ENCODE measurements around the gene DHRS11.

GRCh38 chr17:36650096-36650775 lies 58.6 kb downstream of the DHRS11 start:
- TF ChIP-seq CTCF (IDR thresholded peaks at IDR 0.05 in 2 of 3, conservative IDR thresholded peaks at IDR 0.05 in 1 of 3; ENCODE audit: control insufficient read depth in 2 of 3, extremely low read depth in 1 of 3, insufficient read depth in 1 of 3, low read depth in 3 of 3, low read length in 3 of 3): no peak
- TF ChIP-seq NR2C2 (IDR thresholded peaks at IDR 0.05; ENCODE audit: borderline replicate concordance, control insufficient read depth, insufficient read length, low read depth): no peak
- TF ChIP-seq PAX8 (IDR thresholded peaks at IDR 0.05): no peak
- no peak for TF ChIP-seq IRF3 (IDR thresholded peaks at IDR 0.05)
- no peak for TF ChIP-seq USF2 (IDR thresholded peaks at IDR 0.05; ENCODE audit: borderline replicate concordance, low read depth, low read length)
- TF ChIP-seq RFX5 (IDR thresholded peaks at IDR 0.05; ENCODE audit: low read depth, low read length): no peak
- TF ChIP-seq TAF1 (IDR thresholded peaks at IDR 0.05; ENCODE audit: borderline replicate concordance, low read depth, low read length): no peak
- TF ChIP-seq HDAC2 (IDR thresholded peaks at IDR 0.05): no peak
- no peak for TF ChIP-seq HDAC6 (IDR thresholded peaks at IDR 0.05; ENCODE audit: unreplicated experiment)
- no peak for TF ChIP-seq BCL3 (IDR thresholded peaks at IDR 0.05; ENCODE audit: borderline replicate concordance, insufficient read depth, low read depth, low read length, poor library complexity, severe bottlenecking)
